DOHH2 (cell line): ENCODE data around the gene ST3GAL3.

Experiments used
- CTCF ChIP-seq: fragments of 200-600 bp; sonication (generic); IDR thresholded peaks from one replicate; pipeline ENCODE4 v1.5.1; 2014; ENCODE audit warnings: antibody characterized with exemption, mild to moderate bottlenecking, low read depth, low read length; ENCODE audit not compliant: poor library complexity, severe bottlenecking
- EZH2phosphoT487 ChIP-seq: fragments of 200-600 bp; sonication (generic); IDR thresholded peaks from 2 replicates; pipeline ENCODE4 v1.6.1; 2017; ENCODE audit warnings: borderline replicate concordance, mild to moderate bottlenecking, antibody characterized with exemption, low read length, moderate library complexity, mixed read lengths

GRCh38 chr1:43779805-43780403, 72.6 kb downstream of the ST3GAL3 start:
- no peak for TF ChIP-seq CTCF
- no peak for TF ChIP-seq EZH2phosphoT487
